ENCODE results near the gene NFKB1.
"Not testable (repeated sequence)": the region's sequence is repeated elsewhere in the genome, so short reads cannot be mapped to it uniquely, and the experiment has no call there.

Gene NFKB1

GRCh38 chr4:102473476-102473875, 27.7 kb upstream of the NFKB1 start:
- Histone ChIP-seq H3K4me1 (ENCODE audit: control insufficient read depth, insufficient read depth, low read length, poor library complexity, severe bottlenecking) (peaks cover 5% of the 10 kb centered on the region), H3K4me3 (ENCODE audit: insufficient read depth, low read depth, low read length, poor library complexity, severe bottlenecking) (no peak overlapping the region)
- DNase-seq = no peak

DNA sequence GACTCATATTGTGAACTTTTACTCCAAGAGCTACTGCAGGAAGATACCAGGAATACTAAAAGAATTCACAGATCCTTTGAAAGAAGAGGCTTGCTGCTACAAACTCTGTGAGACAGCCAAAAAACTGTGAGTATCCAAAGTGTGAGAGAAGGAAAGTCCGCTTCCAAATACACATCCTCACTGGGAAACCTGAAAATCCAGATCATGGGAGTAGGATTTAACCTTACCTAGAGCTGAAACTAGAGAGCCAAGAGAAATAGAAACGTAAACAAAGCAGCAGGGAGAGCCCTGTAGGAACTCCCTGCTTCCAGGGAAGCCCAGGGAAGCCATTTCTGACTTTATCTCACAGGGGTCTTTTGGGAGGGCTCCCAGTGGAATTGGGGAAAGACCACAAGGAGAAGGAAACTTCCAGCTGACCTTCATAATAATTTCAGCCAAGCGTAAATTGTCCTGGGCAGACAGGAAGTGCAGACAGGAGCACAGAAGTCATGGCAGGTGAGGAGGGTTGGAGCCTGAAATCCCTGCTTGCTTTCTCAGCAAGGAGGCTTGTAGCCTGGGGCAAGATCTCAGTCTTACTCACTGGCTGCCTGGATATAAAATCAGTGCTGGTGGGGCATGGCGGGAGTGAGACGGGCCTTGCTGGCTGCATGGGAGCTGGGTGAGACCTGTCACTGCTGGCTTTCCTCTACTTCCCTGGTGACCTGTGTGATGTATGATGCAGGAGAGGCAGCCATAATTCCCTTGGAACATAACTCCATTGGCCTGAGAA, 26.2 kb upstream of the NFKB1 start:
- no peak overlapping the region for H3K27ac ChIP-seq (ENCODE audit: insufficient read depth, low read length, poor library complexity, severe bottlenecking)
- H3K36me3 ChIP-seq (ENCODE audit: control insufficient read depth, insufficient read depth, low read length) = no peaks in the 10 kb centered on the region
- peaks cover 4% of the 10 kb centered on the region for H3K9me3 ChIP-seq (ENCODE audit: control insufficient read depth, low read length)
- no peaks in the 10 kb centered on the region for H3K27me3 ChIP-seq (replicated peaks; ENCODE audit: control insufficient read depth, insufficient read depth, low read length, poor library complexity, severe bottlenecking)
- no peak for DNase-seq
- H3K4me3 ChIP-seq (ENCODE audit: insufficient read depth, low read depth, low read length, poor library complexity, severe bottlenecking) = no peak overlapping the region
- peaks cover 3% of the 10 kb centered on the region for H3K4me1 ChIP-seq (ENCODE audit: control insufficient read depth, insufficient read depth, low read length, poor library complexity, severe bottlenecking)

More at GRCh38 chr4:102473476-102473875, 27.7 kb upstream of the NFKB1 start:
- Histone ChIP-seq H3K27me3 (replicated peaks; ENCODE audit: control insufficient read depth, insufficient read depth, low read length, poor library complexity, severe bottlenecking) (no peaks in the 10 kb centered on the region), H3K9me3 (ENCODE audit: control insufficient read depth, low read length) (peaks cover 4% of the 10 kb centered on the region), H3K27ac (ENCODE audit: insufficient read depth, low read length, poor library complexity, severe bottlenecking) (no peak overlapping the region), H3K36me3 (ENCODE audit: control insufficient read depth, insufficient read depth, low read length) (no peaks in the 10 kb centered on the region)

DNA sequence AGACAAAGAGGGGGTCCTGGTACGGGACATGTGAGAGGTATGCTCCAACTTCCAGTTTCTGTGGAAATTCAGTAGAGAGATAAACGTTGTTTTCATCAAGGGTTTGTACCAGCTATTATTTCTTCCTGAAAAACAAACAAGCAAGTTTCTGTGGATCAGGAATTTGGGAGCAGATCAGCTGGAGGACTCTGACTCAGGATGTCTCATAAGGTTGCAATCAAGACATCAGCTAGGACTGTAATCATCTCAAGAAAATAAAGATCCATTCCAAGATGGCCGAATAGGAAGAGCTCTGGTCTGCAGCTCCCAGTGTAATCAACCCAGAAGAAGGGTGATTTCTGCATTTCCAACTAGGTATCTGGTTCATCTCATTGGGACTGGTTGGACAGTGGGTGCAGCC, 23.5 kb upstream of the NFKB1 start:
- H3K4me1 ChIP-seq (ENCODE audit: control insufficient read depth, insufficient read depth, low read length, poor library complexity, severe bottlenecking) = no peaks in the 10 kb centered on the region

GRCh38 chr4:102478186-102478585, 23.0 kb upstream of the NFKB1 start:
- Histone ChIP-seq H3K27ac (ENCODE audit: insufficient read depth, low read length, poor library complexity, severe bottlenecking) (no peak overlapping the region), H3K9me3 (ENCODE audit: control insufficient read depth, low read length) (peaks cover 4% of the 10 kb centered on the region), H3K4me1 (ENCODE audit: control insufficient read depth, insufficient read depth, low read length, poor library complexity, severe bottlenecking) (no peaks in the 10 kb centered on the region), H3K36me3 (ENCODE audit: control insufficient read depth, insufficient read depth, low read length) (no peaks in the 10 kb centered on the region), H3K4me3 (ENCODE audit: insufficient read depth, low read depth, low read length, poor library complexity, severe bottlenecking) (no peak overlapping the region), H3K27me3 (replicated peaks; ENCODE audit: control insufficient read depth, insufficient read depth, low read length, poor library complexity, severe bottlenecking) (no peaks in the 10 kb centered on the region)
- DNase-seq = no peak

More for the DNA sequence above, 23.5 kb upstream of the NFKB1 start:
- Histone ChIP-seq H3K27me3 (replicated peaks; ENCODE audit: control insufficient read depth, insufficient read depth, low read length, poor library complexity, severe bottlenecking) (no peaks in the 10 kb centered on the region), H3K27ac (ENCODE audit: insufficient read depth, low read length, poor library complexity, severe bottlenecking) (no peak overlapping the region), H3K36me3 (ENCODE audit: control insufficient read depth, insufficient read depth, low read length) (no peaks in the 10 kb centered on the region), H3K4me3 (ENCODE audit: insufficient read depth, low read depth, low read length, poor library complexity, severe bottlenecking) (no peak overlapping the region), H3K9me3 (ENCODE audit: control insufficient read depth, low read length) (peaks cover 4% of the 10 kb centered on the region)
- DNase-seq = no peak

- H3K9me3 ChIP-seq (ENCODE audit: control insufficient read depth, low read length); H3K4me1 ChIP-seq (ENCODE audit: control insufficient read depth, insufficient read depth, low read length, poor library complexity, severe bottlenecking); H3K27ac ChIP-seq (ENCODE audit: insufficient read depth, low read length, poor library complexity, severe bottlenecking); DNase-seq; H3K4me3 ChIP-seq (ENCODE audit: insufficient read depth, low read depth, low read length, poor library complexity, severe bottlenecking); H3K36me3 ChIP-seq (ENCODE audit: control insufficient read depth, insufficient read depth, low read length); H3K27me3 ChIP-seq (replicated peaks; ENCODE audit: control insufficient read depth, insufficient read depth, low read length, poor library complexity, severe bottlenecking): not testable (repeated sequence)
Observed at GRCh38 chr4:102479832-102480231, 21.3 kb upstream of the NFKB1 start.

DNA sequence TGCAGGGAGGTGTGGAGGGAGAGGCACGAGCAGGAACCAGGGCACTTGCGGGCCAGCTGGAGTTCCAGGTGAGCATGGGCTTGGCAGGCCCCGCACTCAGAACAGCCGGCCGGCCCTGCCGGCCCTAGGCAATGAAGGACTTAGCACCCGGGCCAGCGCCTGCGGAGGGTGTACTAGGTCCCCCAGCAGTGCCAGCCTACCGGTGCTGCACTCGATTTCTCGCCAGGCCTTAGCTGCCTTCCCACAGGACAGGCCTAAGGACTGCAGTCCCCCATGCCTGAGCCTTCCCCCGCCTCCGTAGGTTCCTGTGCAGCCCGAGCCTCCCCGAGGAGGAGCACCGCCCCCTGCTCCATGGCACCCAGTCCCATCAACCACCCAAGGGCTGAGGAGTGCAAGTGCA, 18.0 kb upstream of the NFKB1 start:
- H3K27ac ChIP-seq (ENCODE audit: insufficient read depth, low read length, poor library complexity, severe bottlenecking) = no peak overlapping the region
- no peaks in the 10 kb centered on the region for H3K36me3 ChIP-seq (ENCODE audit: control insufficient read depth, insufficient read depth, low read length)
- DNase-seq = no peak
- H3K27me3 ChIP-seq (replicated peaks; ENCODE audit: control insufficient read depth, insufficient read depth, low read length, poor library complexity, severe bottlenecking) = no peaks in the 10 kb centered on the region
- H3K4me1 ChIP-seq (ENCODE audit: control insufficient read depth, insufficient read depth, low read length, poor library complexity, severe bottlenecking) = no peaks in the 10 kb centered on the region
- no peak overlapping the region for H3K4me3 ChIP-seq (ENCODE audit: insufficient read depth, low read depth, low read length, poor library complexity, severe bottlenecking)
- no peaks in the 10 kb centered on the region for H3K9me3 ChIP-seq (ENCODE audit: control insufficient read depth, low read length)

- H3K4me3 ChIP-seq (ENCODE audit: insufficient read depth, low read depth, low read length, poor library complexity, severe bottlenecking); DNase-seq; H3K36me3 ChIP-seq (ENCODE audit: control insufficient read depth, insufficient read depth, low read length); H3K27me3 ChIP-seq (replicated peaks; ENCODE audit: control insufficient read depth, insufficient read depth, low read length, poor library complexity, severe bottlenecking); H3K27ac ChIP-seq (ENCODE audit: insufficient read depth, low read length, poor library complexity, severe bottlenecking); H3K9me3 ChIP-seq (ENCODE audit: control insufficient read depth, low read length); H3K4me1 ChIP-seq (ENCODE audit: control insufficient read depth, insufficient read depth, low read length, poor library complexity, severe bottlenecking): not testable (repeated sequence)
Observed at GRCh38 chr4:102483990-102484692, 17.0 kb upstream of the NFKB1 start.

GRCh38 chr4:102492531-102493241, 8.5 kb upstream of the NFKB1 start:
- Histone ChIP-seq H3K9me3 (ENCODE audit: control insufficient read depth, low read length) (no peaks in the 10 kb centered on the region), H3K4me3 (ENCODE audit: insufficient read depth, low read depth, low read length, poor library complexity, severe bottlenecking) (no peak overlapping the region), H3K27ac (ENCODE audit: insufficient read depth, low read length, poor library complexity, severe bottlenecking) (no peak overlapping the region), H3K27me3 (replicated peaks; ENCODE audit: control insufficient read depth, insufficient read depth, low read length, poor library complexity, severe bottlenecking) (no peaks in the 10 kb centered on the region), H3K4me1 (ENCODE audit: control insufficient read depth, insufficient read depth, low read length, poor library complexity, severe bottlenecking) (peaks cover 8% of the 10 kb centered on the region), H3K36me3 (ENCODE audit: control insufficient read depth, insufficient read depth, low read length) (no peaks in the 10 kb centered on the region)
- no peak for DNase-seq

GRCh38 chr4:102493257-102493656, 7.9 kb upstream of the NFKB1 start:
- H3K36me3 ChIP-seq (ENCODE audit: control insufficient read depth, insufficient read depth, low read length) = no peaks in the 10 kb centered on the region
- H3K4me1 ChIP-seq (ENCODE audit: control insufficient read depth, insufficient read depth, low read length, poor library complexity, severe bottlenecking) = peaks cover 8% of the 10 kb centered on the region
- no peak overlapping the region for H3K27ac ChIP-seq (ENCODE audit: insufficient read depth, low read length, poor library complexity, severe bottlenecking)
- H3K4me3 ChIP-seq (ENCODE audit: insufficient read depth, low read depth, low read length, poor library complexity, severe bottlenecking) = no peak overlapping the region
- H3K27me3 ChIP-seq (replicated peaks; ENCODE audit: control insufficient read depth, insufficient read depth, low read length, poor library complexity, severe bottlenecking) = no peaks in the 10 kb centered on the region
- no peaks in the 10 kb centered on the region for H3K9me3 ChIP-seq (ENCODE audit: control insufficient read depth, low read length)
- no peak for DNase-seq

GRCh38 chr4:102493794-102494193, 7.4 kb upstream of the NFKB1 start:
- H3K4me1 ChIP-seq (ENCODE audit: control insufficient read depth, insufficient read depth, low read length, poor library complexity, severe bottlenecking) = peaks cover 8% of the 10 kb centered on the region
- H3K27me3 ChIP-seq (replicated peaks; ENCODE audit: control insufficient read depth, insufficient read depth, low read length, poor library complexity, severe bottlenecking) = no peaks in the 10 kb centered on the region
- DNase-seq = no peak
- H3K27ac ChIP-seq (ENCODE audit: insufficient read depth, low read length, poor library complexity, severe bottlenecking) = no peak overlapping the region
- H3K36me3 ChIP-seq (ENCODE audit: control insufficient read depth, insufficient read depth, low read length) = no peaks in the 10 kb centered on the region
- no peaks in the 10 kb centered on the region for H3K9me3 ChIP-seq (ENCODE audit: control insufficient read depth, low read length)
- no peak overlapping the region for H3K4me3 ChIP-seq (ENCODE audit: insufficient read depth, low read depth, low read length, poor library complexity, severe bottlenecking)
